ENCODE data around the gene PROM2. TPM values are rescaled to one million over a fixed set of nuclear protein-coding genes. Genes with fewer than 3 reads are reported as not detected.
A peak's percentile ranks its signal among the peaks of the same experiment; 100 is the strongest.
"Not testable (repeated sequence)": the region's sequence is repeated elsewhere in the genome, so short reads cannot be mapped to it uniquely, and the experiment has no call there.

Gene PROM2
- 1 to 10 TPM in 1 of 2 donors, under 1 TPM in 1; 0.86 to 1.9 TPM for total RNA-seq

GRCh38 chr2:95274291-95275150, at the start of gene PROM2:
PROM2 (plus strand) TSS chr2:95274449; CDS start chr2:95274586, 137 bp downstream.
- no peaks in the 10 kb centered on the region for H3K36me3 Mint-ChIP-seq
- no peak within 1 kb of the TSS for H3K27ac Mint-ChIP-seq
- no peaks in the 10 kb centered on the region for H3K9me3 Mint-ChIP-seq
- DNase-seq (ENCODE audit: low spot score in 2 of 2) = peak in 1 of 2 donors; percentile 48
- ATAC-seq = no peak

GRCh38 chr2:95225658-95226057, 48.6 kb upstream of the PROM2 start:
- H3K27ac Mint-ChIP-seq = no peak overlapping the region
- ATAC-seq (no peak), DNase-seq (ENCODE audit: low spot score in 2 of 2) (no peak)
- peaks cover 24 to 41% of the 10 kb centered on the region in 2 donors for H3K36me3 Mint-ChIP-seq
- peaks cover 23 to 41% of the 10 kb centered on the region in 2 donors for H3K9me3 Mint-ChIP-seq

GRCh38 chr2:95231723-95232122, 42.5 kb upstream of the PROM2 start:
- Mint-ChIP-seq H3K27ac (no peak overlapping the region), H3K9me3 (peaks cover 27 to 29% of the 10 kb centered on the region in 2 donors), H3K36me3 (peaks cover 17 to 39% of the 10 kb centered on the region in 2 donors)
- ATAC-seq (no peak), DNase-seq (ENCODE audit: low spot score in 2 of 2) (peak in 1 of 2 donors; percentile 40)

- Mint-ChIP-seq H3K27ac (no peak overlapping the region), H3K9me3 (peaks cover 23 to 26% of the 10 kb centered on the region in 2 donors), H3K36me3 (peaks cover 17 to 41% of the 10 kb centered on the region in 2 donors)
- DNase-seq (ENCODE audit: low spot score in 2 of 2) = no peak
- ATAC-seq = no peak
These were observed 42.0 kb upstream of the PROM2 start for GRCh38 chr2:95232232-95232631.

GRCh38 chr2:95234286-95234785, 39.9 kb upstream of the PROM2 start:
- Mint-ChIP-seq H3K9me3 (peaks cover 29 to 32% of the 10 kb centered on the region in 2 donors), H3K36me3 (peaks cover 16 to 45% of the 10 kb centered on the region in 2 donors), H3K27ac (no peak overlapping the region)
- ATAC-seq = no peak
- no peak for DNase-seq (ENCODE audit: low spot score in 2 of 2)

GRCh38 chr2:95234816-95235215, 39.4 kb upstream of the PROM2 start:
- H3K27ac Mint-ChIP-seq = no peak overlapping the region
- H3K9me3 Mint-ChIP-seq = peaks cover 29 to 30% of the 10 kb centered on the region in 2 donors
- no peak for ATAC-seq
- no peak for DNase-seq (ENCODE audit: low spot score in 2 of 2)
- H3K36me3 Mint-ChIP-seq = peaks cover 17 to 45% of the 10 kb centered on the region in 2 donors

GRCh38 chr2:95238131-95238530, 36.1 kb upstream of the PROM2 start:
- peaks cover 51% of the 10 kb centered on the region in 2 donors for H3K9me3 Mint-ChIP-seq
- DNase-seq (ENCODE audit: low spot score in 2 of 2) (no peak), ATAC-seq (no peak)
- H3K27ac Mint-ChIP-seq = no peak overlapping the region
- peaks cover 44 to 67% of the 10 kb centered on the region in 2 donors for H3K36me3 Mint-ChIP-seq

- no peak for ATAC-seq
- peaks cover 45 to 47% of the 10 kb centered on the region in 2 donors for H3K9me3 Mint-ChIP-seq
- peaks cover 40 to 59% of the 10 kb centered on the region in 2 donors for H3K36me3 Mint-ChIP-seq
- H3K27ac Mint-ChIP-seq = no peak overlapping the region
- DNase-seq (ENCODE audit: low spot score in 2 of 2) = no peak
These were observed 34.2 kb upstream of the PROM2 start for GRCh38 chr2:95240091-95240490.

GRCh38 chr2:95240556-95240955, 33.7 kb upstream of the PROM2 start:
- H3K9me3 Mint-ChIP-seq = peaks cover 44 to 45% of the 10 kb centered on the region in 2 donors
- ATAC-seq (no peak), DNase-seq (ENCODE audit: low spot score in 2 of 2) (no peak)
- H3K36me3 Mint-ChIP-seq = peaks cover 40 to 56% of the 10 kb centered on the region in 2 donors
- no peak overlapping the region for H3K27ac Mint-ChIP-seq

- not testable (repeated sequence) for DNase-seq (ENCODE audit: low spot score in 2 of 2); H3K27ac Mint-ChIP-seq; ATAC-seq
- Mint-ChIP-seq H3K36me3 (peaks cover 40 to 57% of the 10 kb centered on the region in 2 donors), H3K9me3 (peaks cover 42 to 50% of the 10 kb centered on the region in 2 donors)
These were observed 32.2 kb upstream of the PROM2 start for GRCh38 chr2:95242084-95242483.

- Mint-ChIP-seq H3K36me3 (peaks cover 6 to 26% of the 10 kb centered on the region in 2 donors), H3K9me3 (peaks cover 21 to 31% of the 10 kb centered on the region in 2 donors), H3K27ac (no peak overlapping the region)
- ATAC-seq (no peak), DNase-seq (ENCODE audit: low spot score in 2 of 2) (no peak)
These were observed 16.0 kb upstream of the PROM2 start for GRCh38 chr2:95258271-95258670.

- DNase-seq (ENCODE audit: low spot score in 2 of 2) = no peak
- peaks cover 6 to 21% of the 10 kb centered on the region in 2 donors for H3K36me3 Mint-ChIP-seq
- no peak for ATAC-seq
- H3K27ac Mint-ChIP-seq = no peak overlapping the region
- H3K9me3 Mint-ChIP-seq = peaks cover 16 to 23% of the 10 kb centered on the region in 2 donors
These were observed 13.9 kb upstream of the PROM2 start for GRCh38 chr2:95260028-95261023.

- peaks cover 9 to 16% of the 10 kb centered on the region in 2 donors for H3K9me3 Mint-ChIP-seq
- H3K36me3 Mint-ChIP-seq = peaks cover 4 to 18% of the 10 kb centered on the region in 2 donors
- no peak overlapping the region for H3K27ac Mint-ChIP-seq
- no peak for ATAC-seq
- DNase-seq (ENCODE audit: low spot score in 2 of 2) = no peak
These were observed 12.6 kb upstream of the PROM2 start for GRCh38 chr2:95261602-95262001.

- DNase-seq (ENCODE audit: low spot score in 2 of 2) (no peak), ATAC-seq (peak in 1 of 2 donors; percentile 31)
- H3K27ac Mint-ChIP-seq = peak overlapping the region in 1 of 2 donors; percentile 26
- peaks cover 6 to 12% of the 10 kb centered on the region in 2 donors for H3K9me3 Mint-ChIP-seq
- peaks cover 0 to 7% of the 10 kb centered on the region in 2 donors for H3K36me3 Mint-ChIP-seq
These were observed 11.2 kb upstream of the PROM2 start for GRCh38 chr2:95262896-95263542.

GRCh38 chr2:95264624-95265023, 9.6 kb upstream of the PROM2 start:
- Mint-ChIP-seq H3K27ac (no peak overlapping the region), H3K36me3 (no peaks in the 10 kb centered on the region), H3K9me3 (peaks cover 0 to 5% of the 10 kb centered on the region in 2 donors)
- ATAC-seq (no peak), DNase-seq (ENCODE audit: low spot score in 2 of 2) (no peak)

- Mint-ChIP-seq H3K9me3 (peaks cover 0 to 3% of the 10 kb centered on the region in 2 donors), H3K27ac (no peak overlapping the region), H3K36me3 (no peaks in the 10 kb centered on the region)
- ATAC-seq (no peak), DNase-seq (ENCODE audit: low spot score in 2 of 2) (no peak)
These were observed 9.1 kb upstream of the PROM2 start for GRCh38 chr2:95265182-95265581.

Data from activated naive CD4-positive, alpha-beta T cell treated with anti-CD3 and anti-CD28 coated beads, Interleukin-2, amount 50 U/mL, for 72 hours (primary cell).